Dermis blood vessel endothelial cell (primary cell): ENCODE measurements around the gene FGFR2. TPM values are rescaled to one million over a fixed set of nuclear protein-coding genes. Genes with fewer than 3 reads are reported as not detected.

Source experiments
- DNase-seq: peaks from one replicate; pipeline ENCODE4 v3.0.0; 2010
- total RNA-seq: library from RNA; depleted of rRNA; stranded (reverse); fragments of >200 nt; gene quantifications from 2 replicates; pipeline ENCODE4 v1.2.3, GENCODE V29; 2014

The FGFR2 gene
- total RNA-seq, 1 donor from 2014 or later, result 1.7 TPM

DNA sequence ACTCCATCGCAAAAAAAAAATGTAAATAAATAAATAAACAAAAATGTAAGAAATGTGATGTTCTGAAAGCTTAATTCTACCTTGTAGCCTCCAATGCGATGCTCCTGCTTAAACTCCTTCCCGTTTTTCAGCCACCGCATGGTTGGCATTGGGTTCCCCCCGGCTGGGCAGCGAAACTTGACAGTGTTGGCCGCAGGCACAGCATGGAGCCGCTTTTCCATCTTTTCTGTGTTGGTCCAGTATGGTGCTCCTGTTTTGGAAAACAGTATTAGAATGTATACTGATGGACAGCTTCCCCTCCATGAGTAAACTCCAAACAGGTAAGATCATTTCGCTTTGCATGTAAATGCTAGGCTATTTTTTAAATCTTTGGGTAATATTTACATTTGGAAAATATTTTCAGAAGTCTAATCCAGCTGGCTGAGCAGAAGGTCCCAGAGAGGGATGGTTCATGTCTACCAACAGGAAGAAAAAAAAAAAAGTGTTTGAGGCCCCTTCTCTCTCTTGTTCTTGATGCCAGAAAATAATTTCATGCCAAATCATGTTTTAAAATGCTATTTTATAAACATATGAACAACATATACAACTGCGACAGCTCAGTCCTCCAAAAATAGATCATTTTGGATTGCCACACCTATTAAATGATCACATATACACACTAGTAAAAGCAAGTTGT is 46.9 kb downstream of the FGFR2 start:
- no peak for DNase-seq

GRCh38 chr10:121544301-121544869 is 53.9 kb downstream of the FGFR2 start:
- DNase-seq, result no peak

- no peak for DNase-seq
Measured at GRCh38 chr10:121543545-121543944, 54.7 kb downstream of the FGFR2 start.

DNA sequence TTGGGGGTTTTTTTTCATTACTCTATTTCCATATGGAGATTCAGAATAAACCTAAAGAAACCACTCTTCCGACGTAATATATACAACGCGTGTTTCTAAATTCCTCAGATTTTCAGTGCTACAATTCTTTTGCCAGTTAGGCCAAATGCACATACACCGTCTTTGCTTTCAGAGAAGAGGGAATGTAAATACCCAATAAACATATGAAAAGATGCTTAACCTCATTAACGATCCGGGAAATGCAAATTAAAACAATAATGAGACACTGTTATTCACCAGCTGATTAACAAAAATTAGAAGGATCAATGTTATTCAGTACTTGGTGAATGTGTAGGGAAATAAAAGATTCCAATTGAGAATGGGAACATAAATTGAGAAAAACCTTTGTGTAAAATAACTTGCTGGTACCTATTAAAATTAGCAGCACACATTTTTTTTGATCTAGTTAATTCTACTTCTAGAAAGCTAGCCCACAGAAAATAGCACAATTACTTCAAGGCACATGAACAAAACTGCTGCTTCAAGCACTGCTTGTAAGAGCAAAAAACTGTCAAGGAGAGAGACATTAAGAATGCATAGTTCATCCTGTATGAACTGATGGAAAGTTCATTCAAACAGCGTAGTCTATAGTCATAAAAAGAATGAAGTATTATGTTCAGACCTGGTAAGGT is 56.7 kb downstream of the FGFR2 start:
- DNase-seq, result no peak

DNA sequence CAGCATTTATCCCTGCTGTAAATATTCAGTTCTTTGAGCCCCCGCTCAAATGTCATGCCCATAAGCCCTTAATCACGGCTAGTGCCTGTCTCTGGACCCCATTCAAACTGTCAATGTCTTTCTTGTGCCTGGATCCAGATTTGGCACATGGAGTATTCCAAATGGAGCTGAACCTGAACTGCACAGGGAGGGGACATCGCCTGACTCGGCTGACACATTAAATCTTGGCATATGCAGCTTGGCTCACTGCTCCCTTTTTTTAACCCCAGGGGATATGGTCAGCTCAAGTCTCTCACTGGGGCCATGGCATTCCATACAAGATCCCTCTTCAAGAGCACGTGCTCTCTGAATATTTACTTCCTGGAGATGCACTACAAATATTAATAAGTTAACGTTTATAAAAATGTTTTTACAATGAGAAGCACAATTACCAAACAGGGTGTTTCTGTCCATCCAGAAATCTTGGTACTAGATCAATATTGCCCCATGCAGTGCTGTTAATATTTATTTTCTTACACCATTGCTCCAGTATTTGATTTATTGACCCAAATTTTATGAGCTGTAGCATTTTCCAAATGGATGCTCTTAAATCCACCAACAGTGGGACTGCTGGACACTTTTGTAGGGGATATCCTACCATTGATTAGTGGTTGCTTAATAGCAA is 57.4 kb downstream of the FGFR2 start:
- no peak for DNase-seq

GRCh38 chr10:121539786-121540185 is 58.5 kb downstream of the FGFR2 start:
- DNase-seq, result no peak

DNA sequence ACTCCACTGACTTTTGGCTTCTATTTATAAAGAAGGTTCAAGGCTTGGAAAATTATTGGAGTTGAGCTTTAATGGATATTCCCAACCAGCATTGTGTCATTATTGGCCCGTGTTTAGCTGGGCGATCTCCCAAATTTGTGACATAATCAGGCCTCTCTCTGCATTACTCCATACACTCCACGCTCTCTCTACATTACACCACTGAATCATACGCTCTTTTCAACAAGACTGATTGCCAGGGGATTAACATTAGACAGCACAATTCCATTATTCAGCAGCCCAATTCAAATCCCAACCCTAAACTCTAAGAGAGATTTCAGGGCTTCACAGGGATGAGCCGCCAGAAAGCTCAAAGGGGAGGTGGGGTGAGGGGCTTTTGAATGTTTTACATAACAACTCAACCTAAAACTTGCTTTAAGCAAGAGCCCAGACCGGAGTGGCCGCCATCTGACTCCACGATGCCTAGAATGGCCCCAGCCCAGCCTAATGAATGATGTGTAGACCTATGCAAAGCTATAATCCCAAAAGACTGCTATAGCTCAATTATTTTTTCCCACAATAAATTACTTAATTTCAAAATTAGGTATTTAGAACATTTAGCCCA is 61.8 kb downstream of the FGFR2 start:
- DNase-seq, result no peak

GRCh38 chr10:121535381-121535780 is 62.9 kb downstream of the FGFR2 start:
- no peak for DNase-seq

- DNase-seq, result no peak
Measured at GRCh38 chr10:121532292-121532864, 65.9 kb downstream of the FGFR2 start.

DNA sequence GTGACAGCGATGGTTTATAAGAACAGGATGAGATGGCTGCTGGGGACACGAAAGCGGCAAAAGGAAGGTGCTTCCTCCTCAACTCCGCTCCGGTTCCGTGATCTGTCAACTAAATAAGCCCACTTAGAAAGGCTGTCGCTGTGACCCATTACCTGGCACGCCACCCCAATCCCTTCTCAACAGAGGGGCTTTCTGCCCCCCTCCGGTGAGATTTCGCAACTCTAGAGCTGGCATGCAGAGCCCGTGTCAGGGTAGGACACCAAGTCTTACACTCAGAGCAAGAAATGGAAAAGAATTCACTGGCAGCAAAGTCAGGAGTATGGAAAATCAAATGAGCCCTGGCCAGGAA is 66.4 kb downstream of the FGFR2 start:
- no peak for DNase-seq

- DNase-seq, result no peak
Measured at GRCh38 chr10:121531076-121531829, 67.0 kb downstream of the FGFR2 start.

GRCh38 chr10:121530481-121531075 is 67.7 kb downstream of the FGFR2 start:
- no peak for DNase-seq

DNA sequence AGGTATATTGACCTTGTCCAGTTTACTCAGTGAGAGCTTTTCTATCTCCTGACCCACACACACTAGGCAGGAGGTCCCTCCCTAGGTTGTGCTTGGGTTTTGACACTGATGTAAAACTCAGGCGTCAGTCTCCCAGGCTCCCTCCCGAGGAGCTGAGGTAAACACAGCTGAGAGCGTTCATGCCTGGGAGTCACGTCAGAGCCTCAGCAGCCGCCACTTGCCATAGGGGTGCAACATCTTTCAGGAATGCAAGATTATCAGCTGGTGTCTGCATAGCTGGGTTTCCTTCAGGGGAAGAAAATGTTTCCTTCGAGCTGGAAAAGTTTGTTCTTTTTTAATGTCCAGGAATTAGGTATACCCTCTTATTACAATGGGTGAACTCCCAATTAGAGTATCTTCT is 70.6 kb downstream of the FGFR2 start:
- no peak for DNase-seq

- DNase-seq, result no peak
Measured at GRCh38 chr10:121526801-121527221, 71.4 kb downstream of the FGFR2 start.

DNA sequence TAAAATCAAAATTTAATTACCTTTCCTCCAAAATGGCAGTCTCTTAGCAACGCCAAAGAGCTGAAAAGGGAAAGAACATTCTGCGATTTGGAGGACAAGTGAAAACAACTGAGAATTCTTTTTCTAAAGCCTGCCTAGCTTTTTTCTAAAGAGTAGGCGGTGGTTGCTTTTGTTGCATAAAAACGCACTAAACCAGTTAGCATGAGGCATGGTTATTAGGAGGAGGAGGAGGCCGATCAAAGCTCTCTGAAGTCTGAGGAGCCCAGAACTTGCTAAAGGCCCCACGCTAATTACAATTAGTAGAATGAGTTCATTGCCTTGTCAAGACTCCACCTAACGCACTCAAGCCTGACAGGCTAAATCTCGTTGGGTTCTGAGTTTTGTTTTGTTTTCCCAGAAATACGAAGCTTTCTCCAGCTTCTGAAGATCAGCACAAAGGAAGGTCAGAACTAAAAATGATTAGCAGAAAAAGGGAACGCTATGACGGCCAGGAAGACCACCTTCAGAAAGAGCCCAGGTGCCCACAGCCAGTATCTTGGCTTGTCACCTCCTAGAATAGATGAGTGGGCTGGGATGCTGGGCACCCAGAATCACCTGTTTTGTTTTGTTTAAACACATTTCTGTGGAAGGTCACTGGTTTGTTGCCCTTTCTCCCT is 72.0 kb downstream of the FGFR2 start:
- DNase-seq, result no peak

DNA sequence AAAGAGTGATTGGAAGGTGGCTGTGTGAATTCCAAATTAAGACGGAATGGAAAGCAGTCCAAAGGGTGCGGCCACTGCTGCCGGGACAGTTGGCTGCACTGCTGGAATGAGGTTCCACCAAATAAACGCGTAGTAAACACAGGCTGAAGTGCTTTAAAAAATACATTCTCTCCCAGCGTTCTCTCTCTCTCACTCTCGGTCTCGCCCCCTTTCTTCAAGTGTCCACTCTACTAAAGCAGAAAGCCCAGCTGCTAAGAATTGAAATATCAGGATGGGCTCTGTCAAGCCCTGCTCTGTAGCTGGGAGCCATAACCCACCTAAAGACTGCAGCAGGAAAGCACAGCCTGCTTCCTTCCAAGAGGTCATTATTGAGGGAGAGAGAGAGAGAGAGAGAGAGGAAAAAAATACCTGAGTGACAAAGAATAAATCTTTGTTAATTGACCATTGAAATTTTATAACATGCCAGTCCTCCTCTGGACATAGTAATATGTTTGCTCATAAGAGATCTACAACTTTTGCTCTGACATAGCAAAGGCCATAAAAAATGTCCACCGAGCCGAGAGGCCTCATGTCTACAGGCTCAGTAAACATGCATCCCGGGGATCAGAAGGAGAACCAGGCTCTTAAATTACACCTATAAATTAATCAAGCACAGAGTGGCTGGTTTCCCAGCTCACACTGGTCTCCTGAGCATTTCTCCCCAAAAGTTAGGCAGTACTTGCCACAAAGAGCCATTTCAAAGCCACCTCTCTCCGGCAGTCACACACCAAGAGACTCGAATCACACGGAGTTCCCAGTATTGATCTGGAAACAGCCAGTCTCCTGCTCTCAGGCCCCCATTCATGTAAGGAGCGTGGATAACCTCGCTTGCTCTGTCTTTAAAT is 72.8 kb downstream of the FGFR2 start:
- DNase-seq, result no peak

DNA sequence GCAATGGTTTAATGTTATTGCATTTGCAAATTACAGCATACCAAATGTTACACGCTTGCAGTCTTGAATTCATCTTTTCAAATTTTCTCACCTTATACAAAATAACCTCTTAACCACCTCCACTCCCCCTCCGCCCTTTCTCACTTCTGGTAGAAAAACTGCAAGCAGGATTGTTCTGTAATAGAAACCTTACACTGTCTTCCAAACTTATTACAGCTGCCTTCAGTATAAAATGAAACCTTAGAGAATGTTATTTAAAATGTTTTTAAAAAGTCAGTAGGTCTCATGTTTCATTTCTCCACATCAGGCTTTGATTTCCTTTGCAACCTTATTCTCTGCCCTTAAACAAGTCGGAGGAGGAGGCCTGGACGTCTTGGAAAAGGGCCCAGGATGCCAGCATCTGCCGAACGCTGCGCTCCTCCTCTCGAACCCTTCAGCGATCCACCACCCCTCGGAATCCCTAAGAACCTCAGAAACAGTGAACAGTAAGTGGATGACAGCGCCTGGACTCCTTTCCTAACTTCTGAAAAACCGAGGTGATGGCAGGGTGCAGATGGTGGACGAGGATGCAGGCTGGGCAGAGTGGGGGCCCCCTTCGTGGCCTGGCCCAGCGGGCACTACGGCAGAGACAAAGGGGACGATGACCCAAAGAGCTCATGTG is 74.0 kb downstream of the FGFR2 start:
- DNase-seq, result no peak

DNA sequence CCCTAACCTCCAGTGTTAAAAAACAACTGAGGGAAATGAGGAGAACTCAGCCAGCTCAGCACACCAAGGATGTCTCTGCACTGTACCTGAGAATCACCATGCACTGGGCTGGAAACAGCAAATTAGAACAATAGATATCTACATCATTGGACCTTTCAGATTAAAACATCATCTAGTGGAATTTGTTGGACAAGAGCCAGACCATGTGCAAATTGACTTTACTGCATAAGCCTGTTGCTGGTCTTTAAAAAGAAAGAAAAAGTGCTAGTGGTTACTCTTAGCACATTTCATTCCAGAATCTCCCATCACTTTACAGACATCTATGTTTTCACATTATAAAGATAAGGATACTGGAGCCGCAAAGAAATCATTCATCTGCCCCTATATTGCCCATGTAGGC is 75.4 kb downstream of the FGFR2 start:
- DNase-seq, result no peak

DNA sequence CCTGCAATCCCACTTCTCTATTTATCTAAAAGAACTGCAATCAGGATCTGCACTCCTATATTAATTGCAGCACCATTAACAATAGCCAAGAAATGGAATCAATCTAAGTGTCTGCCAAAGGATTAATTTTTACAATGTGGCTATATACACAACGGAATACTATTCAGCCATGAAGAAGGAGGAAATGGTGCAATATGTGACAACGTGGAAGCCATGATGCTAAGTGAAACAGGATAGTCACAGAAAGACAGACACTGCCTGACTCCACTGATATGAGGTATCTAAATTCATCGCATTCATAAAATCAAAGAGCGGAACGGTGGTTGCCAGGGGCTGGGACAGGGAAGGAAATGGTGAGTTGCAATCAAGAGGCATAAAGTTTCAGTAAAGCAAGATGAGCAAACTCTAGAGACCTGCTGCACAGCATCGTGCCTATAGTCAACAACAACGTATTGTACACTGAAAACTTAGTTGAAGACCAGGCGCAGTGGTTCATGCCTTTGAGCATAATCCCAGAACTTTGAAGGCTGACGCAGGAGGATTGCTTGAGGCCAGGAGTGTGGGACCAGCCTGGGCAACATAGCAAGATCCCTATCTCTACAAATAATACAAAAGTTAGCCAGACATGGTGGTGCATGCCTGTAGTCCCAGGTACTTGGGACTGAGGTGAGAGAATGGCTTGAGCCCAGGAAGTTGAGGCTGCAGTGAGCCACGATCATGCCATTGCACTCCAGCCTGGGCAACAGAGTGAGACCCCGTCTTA is 76.3 kb downstream of the FGFR2 start:
- DNase-seq, result no peak
